LoVo (cell line): ENCODE data around the gene MYMX.

Experiments
- DNase-seq: peaks from one replicate; pipeline ENCODE4 v3.0.0-alpha.2; 2016; ENCODE audit warnings: low spot score

The MYMX gene

DNA sequence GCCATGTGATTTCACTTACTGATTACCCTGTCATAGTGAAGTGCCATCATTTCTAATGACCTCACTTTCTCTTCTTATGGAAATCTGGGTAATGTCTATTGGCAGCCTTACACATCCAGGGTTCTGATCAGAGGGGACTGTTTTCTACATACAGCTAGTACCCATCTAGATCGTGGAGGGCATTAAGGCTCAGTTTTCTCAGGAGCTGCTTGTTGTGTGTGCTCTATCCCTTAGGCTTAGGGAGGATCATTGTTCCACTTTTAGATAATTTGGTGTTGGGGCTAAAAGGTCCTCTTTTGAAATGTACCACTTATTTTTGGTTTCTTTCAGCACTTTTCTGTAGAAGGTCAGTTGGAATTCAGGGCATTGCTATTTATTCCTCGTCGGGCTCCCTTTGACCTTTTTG is 34.0 kb downstream of the MYMX start:
- no peak for DNase-seq

DNA sequence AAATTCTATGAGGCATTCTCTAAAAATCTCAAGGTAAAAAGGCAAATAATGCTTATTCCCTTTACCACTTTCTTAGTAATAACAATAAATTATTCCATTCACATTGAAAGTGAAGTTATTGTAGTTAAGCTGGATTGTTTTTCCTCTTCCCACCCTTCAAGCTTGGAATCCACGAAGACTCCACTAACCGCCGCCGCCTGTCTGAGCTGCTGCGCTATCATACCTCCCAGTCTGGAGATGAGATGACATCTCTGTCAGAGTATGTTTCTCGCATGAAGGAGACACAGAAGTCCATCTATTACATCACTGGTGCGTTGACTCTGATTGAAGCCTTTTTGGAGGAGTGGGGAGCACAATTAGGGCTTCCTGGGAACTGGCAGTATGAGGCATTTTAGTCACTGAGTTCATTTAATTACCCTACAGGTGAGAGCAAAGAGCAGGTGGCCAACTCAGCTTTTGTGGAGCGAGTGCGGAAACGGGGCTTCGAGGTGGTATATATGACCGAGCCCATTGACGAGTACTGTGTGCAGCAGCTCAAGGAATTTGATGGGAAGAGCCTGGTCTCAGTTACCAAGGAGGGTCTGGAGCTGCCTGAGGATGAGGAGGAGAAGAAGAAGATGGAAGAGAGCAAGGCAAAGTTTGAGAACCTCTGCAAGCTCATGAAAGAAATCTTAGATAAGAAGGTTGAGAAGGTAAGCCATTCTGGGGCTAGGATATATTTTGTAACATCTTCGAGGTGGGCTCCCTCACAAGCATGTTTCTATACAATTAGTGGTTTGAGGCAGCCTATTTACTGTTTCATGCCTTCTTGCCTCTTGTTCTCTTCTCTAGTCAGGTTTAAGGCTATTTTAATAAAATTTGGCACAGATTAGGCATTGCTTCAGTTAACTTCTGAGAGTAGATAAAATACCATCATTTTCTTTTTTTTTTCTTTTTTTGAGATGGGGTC is 35.1 kb downstream of the MYMX start:
- no peak for DNase-seq

GRCh38 chr6:44253307-44254101 is 36.8 kb downstream of the MYMX start:
- peak; percentile 43 for DNase-seq

GRCh38 chr6:44254191-44255104 is 37.7 kb downstream of the MYMX start:
- DNase-seq = peak; percentile 29

DNA sequence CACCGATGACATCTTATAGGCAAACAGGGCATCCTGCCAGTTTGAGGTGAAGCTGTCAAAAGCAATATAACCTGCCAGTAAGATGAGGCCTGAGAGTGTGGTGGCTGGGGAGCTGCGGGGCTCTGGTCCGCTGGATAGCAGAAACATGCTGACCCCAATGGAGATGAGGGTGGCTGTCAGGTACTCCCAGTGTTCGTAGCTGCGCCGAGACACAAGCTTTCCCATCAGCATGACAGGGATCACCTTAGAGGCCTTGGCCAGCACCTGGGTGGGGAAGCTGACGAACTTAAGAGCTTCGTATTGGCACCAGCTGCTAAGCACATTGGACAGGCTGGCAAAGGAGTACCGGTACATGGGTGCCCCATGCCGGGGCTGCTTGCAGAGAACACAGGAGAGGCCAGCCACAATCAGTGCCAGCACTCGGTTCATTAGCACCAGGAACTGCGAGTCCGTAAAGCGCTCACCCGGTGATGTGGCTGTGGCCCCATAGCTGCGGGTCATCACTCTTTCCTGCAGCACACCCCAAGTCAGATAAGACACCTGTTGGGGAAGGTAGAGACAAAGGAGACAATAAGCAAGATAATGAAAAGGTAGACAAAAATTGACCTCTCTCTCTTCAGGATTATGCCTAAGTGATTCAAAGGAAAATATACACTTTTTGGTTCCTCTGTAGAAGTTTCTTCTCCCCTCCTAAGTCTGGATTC is 38.5 kb downstream of the MYMX start:
- peak; percentile 26 for DNase-seq

GRCh38 chr6:44255871-44256774 is 39.4 kb downstream of the MYMX start:
- DNase-seq = peak; percentile 39

DNA sequence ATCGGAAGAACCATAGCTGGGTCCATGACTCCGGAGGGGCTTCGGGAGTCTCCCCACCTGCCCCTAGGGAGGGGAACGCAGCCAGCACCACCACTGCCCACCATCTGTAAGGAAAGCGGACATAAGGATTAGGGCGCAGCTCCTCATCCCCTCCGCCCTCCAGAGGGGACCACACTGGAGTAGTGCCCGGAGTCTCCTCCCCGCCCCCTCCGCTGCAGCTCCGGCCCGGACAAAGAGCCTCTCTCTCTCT is 40.0 kb downstream of the MYMX start:
- DNase-seq = no peak

DNA sequence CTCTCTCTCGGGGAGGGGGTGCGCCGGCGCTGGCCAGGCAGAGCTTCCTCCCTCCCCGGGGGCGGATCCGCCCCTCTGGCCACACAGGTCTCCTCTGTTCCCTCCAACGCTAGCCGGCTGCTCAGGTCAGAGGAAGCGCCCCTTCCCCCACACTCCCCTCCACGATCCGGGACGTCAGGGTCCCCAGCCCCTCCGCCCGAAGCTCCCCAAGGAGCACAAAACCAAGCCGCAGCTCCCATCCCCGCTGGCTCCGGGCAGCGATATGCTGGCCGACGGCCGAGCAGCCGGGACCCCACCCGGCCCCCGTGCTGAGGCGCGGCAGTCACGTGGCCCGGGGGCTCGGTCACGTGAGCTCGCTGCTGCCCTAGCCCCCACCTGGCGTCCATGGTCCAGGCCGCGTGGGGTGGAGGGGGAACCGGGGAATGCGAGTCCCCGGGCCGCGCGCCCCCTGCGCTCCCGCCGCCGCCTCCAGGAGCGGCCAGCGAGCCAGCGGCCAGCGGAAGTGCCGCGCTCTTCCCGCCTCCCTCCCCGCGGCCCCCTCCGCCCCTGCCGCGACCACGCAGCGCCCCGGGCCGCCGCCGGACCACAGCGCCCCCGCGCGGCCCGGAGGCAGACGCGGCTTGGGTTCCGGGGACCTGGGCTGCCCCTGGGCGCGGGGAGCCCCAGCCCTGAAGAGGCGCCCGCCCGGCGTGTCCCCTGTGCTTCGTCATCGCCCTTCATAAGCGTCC is 40.5 kb downstream of the MYMX start, which contains the start of gene SLC35B2:
Gene SLC35B2 (minus strand): TSS at position 504 of the 728 bp plus-strand sequence. CDS start 118 bp downstream, at position 386.
- peak; percentile 79 for DNase-seq

- no peak for DNase-seq
Measured at GRCh38 chr6:44257753-44258324, 41.1 kb downstream of the MYMX start.

DNA sequence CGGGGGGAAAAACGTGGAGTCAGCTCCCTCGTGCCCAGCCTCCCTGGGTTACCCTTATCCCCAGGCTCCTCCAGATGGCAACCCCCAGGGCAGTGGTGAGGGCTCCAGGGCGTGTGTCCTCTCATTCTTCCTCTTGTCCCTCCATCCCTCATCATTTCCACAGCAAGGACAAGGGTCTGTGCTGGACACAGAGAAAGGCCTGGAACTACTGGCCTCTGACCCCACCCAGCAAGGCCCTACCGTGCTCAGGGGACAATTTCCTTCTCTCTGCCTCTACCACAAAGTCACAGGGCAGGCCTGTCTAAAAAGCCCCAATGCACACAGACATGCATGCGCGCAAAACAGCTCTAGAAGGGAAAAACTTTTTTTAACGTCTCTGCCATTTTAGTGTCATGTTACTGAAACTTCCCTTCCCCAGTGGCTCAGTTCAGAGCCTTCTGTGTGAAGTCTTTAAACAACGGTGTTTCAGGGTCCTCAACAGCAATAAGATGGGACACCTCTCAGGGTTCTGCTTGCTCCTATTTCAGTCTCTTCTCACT is 41.7 kb downstream of the MYMX start:
- no peak for DNase-seq

GRCh38 chr6:44258921-44259320 is 42.2 kb downstream of the MYMX start:
- DNase-seq = no peak

- DNase-seq = no peak
Measured at GRCh38 chr6:44260011-44260410, 43.3 kb downstream of the MYMX start.

- DNase-seq = no peak
Measured at GRCh38 chr6:44260451-44261297, 43.9 kb downstream of the MYMX start.

DNA sequence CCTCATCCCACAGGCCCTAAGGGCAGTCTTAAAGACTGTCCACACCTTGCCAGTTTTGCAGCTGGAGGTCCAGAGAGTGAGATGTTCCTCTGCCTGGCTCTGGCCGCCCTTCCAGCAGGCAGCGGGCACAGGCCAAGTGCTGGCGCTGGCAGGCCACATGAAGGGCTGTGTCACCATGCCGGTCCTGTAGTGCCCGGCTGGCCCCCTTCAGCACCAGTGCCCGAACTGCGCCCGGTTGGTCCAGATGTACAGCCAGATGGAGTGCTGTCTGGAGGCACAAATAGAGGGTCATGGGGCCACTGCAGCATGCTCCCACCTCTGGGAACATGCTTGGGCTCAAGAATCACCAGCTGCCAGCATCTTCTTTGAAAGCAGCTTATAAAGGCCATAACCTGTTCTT is 44.9 kb downstream of the MYMX start:
- DNase-seq = no peak

DNA sequence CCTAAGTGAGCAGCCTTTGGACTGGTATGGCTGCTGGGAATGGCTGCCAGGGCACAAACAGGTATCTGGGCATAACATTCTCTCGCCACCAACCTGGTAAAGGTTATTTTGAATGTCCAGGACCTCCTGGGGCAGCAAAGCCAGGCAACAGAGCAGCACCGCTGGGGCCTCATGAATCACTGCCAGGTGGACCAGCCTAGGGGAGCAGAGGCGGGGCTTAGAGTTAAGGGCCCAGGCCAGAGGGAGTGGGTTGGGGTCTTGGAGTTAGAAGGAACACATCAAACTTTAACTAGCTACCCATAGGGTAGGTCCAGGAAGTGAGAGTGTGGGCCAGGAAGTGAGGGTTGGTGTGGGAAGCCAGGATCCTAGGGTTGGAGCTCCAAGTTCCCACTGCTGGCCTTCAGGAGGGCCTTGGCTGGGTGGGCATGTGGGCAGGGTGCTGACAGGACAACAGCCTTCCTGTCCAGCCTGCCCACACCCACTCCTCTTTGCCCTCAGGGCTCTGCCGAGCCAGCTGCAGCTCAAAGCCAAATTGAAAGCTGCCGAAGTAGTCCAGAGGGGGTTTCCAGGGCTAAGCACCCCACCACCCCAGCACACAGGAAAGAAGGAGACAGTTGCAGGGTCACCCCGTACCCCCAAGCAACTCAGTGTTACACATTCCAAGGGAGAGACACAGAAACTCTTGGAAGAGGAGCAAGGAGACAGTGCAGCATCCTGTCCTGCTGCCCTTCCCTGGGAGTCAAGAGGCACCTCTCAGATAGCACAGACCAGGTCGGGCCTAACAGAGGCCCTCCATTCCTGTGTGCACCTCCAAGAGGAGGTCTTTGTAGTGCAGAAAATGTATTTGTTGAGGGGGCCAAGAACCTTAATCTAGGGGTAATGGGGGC is 46.0 kb downstream of the MYMX start:
- DNase-seq = no peak

- no peak for DNase-seq
Measured at GRCh38 chr6:44263354-44264100, 46.8 kb downstream of the MYMX start.
